Large intestine (tissue), 3 donors: ENCODE measurements around the gene MARCHF6. TPM values are rescaled to one million over a fixed set of nuclear protein-coding genes. Genes with fewer than 3 reads are reported as not detected.
"Not testable (repeated sequence)": the region's sequence is repeated elsewhere in the genome, so short reads cannot be mapped to it uniquely, and the experiment has no call there.

Source experiments
- DNase-seq, 2 donors: peaks; one replicate each; pipeline versions ENCODE4 v3.0.0 to v3.0.0-alpha.2; 2013
- H3K27ac ChIP-seq: one replicate; pipeline ENCODE4 v1.5.1; 2013; ENCODE audit warnings: low read length
- H3K27me3 ChIP-seq: 2 replicates; pipeline ENCODE4 v1.6.1; 2013; ENCODE audit warnings: low read length; ENCODE audit not compliant: control insufficient read depth, insufficient read depth
- H3K36me3 ChIP-seq: 2 replicates; pipeline ENCODE4 v1.6.1; 2013; ENCODE audit warnings: low read length; ENCODE audit not compliant: control insufficient read depth, insufficient read depth
- H3K4me1 ChIP-seq: one replicate; pipeline ENCODE4 v1.6.1; 2013; ENCODE audit warnings: low read length; ENCODE audit not compliant: control insufficient read depth, insufficient read depth
- H3K4me3 ChIP-seq: one replicate; pipeline ENCODE4 v1.5.1; 2013; ENCODE audit warnings: low read length
- H3K9me3 ChIP-seq: one replicate; pipeline ENCODE4 v1.6.1; 2013; ENCODE audit warnings: mild to moderate bottlenecking, low read depth, low read length, moderate library complexity; ENCODE audit not compliant: control insufficient read depth
- WGBS: methylation state at CpG from one replicate; pipeline ENCODE4 v1.1.5; 2013; ENCODE audit warnings: low lambda C conversion rate; ENCODE audit not compliant: insufficient coverage; 5-methylcytosine and 5-hydroxymethylcytosine counted together
- polyA plus RNA-seq: library from polyadenylated mRNA; unstranded; fragments of 120-200 nt; gene quantifications from one replicate; pipeline ENCODE4 v1.2.1, GENCODE V29; 2013

The MARCHF6 gene
- polyA plus RNA-seq, 1 donor: 117 TPM

DNA sequence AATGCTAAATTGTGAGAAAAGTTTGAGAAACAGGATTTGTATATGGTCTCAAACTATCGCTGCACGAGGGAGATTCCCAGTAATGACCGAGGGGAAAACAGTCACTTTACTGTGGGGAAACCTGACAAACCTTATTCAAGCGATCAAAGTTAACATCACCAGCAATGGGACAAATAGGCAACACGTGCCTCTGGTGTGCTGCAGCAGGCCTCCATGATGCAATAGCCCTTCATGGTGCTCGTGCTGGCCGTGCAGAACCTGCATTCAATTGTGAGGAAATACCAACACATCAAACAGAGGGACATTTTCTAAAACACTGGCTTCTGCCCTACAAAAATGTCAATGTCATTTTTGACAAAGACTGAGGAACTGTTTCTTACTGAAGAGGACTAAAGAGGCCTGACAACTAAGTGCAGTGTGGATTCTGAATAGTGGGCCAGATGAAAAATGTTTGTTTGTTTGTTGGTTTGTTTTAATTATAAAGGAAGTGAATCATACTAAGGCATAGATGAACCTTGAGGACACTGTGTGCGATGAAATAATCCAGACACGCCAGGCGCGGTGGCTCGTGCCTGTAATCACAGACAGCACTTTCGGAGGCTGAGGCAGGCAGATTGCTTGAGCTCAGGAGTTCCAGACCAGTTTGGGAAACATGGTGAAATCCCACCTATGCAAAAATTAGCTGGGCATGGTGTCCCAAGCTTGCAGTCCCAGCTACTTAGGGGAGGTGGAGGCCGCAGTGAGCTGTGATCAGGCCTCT, 17.6 kb upstream of the MARCHF6 start:
- WGBS: 100% methylated on average over 1 of the region's 14 CpGs
- no peak for DNase-seq
- peaks cover 29% of the 10 kb centered on the region for H3K27me3 ChIP-seq
- peaks cover 3% of the 10 kb centered on the region for H3K4me1 ChIP-seq
- H3K4me3 ChIP-seq: no peak overlapping the region
- no peak overlapping the region for H3K27ac ChIP-seq
- no peaks in the 10 kb centered on the region for H3K36me3 ChIP-seq
- H3K9me3 ChIP-seq: peaks cover 5% of the 10 kb centered on the region

- no peak overlapping the region for H3K4me3 ChIP-seq
- peak in 1 of 2 donors; percentile 56 for DNase-seq
- H3K27ac ChIP-seq: no peak overlapping the region
- peaks cover 3% of the 10 kb centered on the region for H3K4me1 ChIP-seq
- 80% methylated on average over 1 of the region's 4 CpGs for WGBS
- H3K27me3 ChIP-seq: peaks cover 23% of the 10 kb centered on the region
- no peaks in the 10 kb centered on the region for H3K36me3 ChIP-seq
- peaks cover 5% of the 10 kb centered on the region for H3K9me3 ChIP-seq
These were observed 16.4 kb upstream of the MARCHF6 start for GRCh38 chr5:10337107-10337506.

- WGBS: 100% methylated on average over 1 of the region's 4 CpGs
- Histone ChIP-seq H3K27ac (no peak overlapping the region), H3K9me3 (peaks cover 4% of the 10 kb centered on the region), H3K4me3 (no peak overlapping the region), H3K27me3 (peaks cover 18% of the 10 kb centered on the region), H3K4me1 (peaks cover 3% of the 10 kb centered on the region), H3K36me3 (no peaks in the 10 kb centered on the region)
- DNase-seq: no peak
These were observed 15.5 kb upstream of the MARCHF6 start for GRCh38 chr5:10337986-10338385.

GRCh38 chr5:10338686-10339057, 14.8 kb upstream of the MARCHF6 start:
- H3K36me3 ChIP-seq: no peaks in the 10 kb centered on the region
- no peak for DNase-seq
- no peak overlapping the region for H3K4me3 ChIP-seq
- no peaks in the 10 kb centered on the region for H3K9me3 ChIP-seq
- no peak overlapping the region for H3K27ac ChIP-seq
- peaks cover 3% of the 10 kb centered on the region for H3K4me1 ChIP-seq
- peaks cover 12% of the 10 kb centered on the region for H3K27me3 ChIP-seq
- no CpG with 5 or more reads among the region's 2 CpGs for WGBS

- Histone ChIP-seq H3K9me3 (no peaks in the 10 kb centered on the region), H3K27ac (no peak overlapping the region), H3K4me3 (no peak overlapping the region), H3K27me3 (peaks cover 8% of the 10 kb centered on the region), H3K4me1 (no peaks in the 10 kb centered on the region), H3K36me3 (no peaks in the 10 kb centered on the region)
- 63% methylated on average over 3 of the region's 19 CpGs for WGBS
- DNase-seq: peak in 1 of 2 donors; percentile 27
These were observed 14.3 kb upstream of the MARCHF6 start for GRCh38 chr5:10339058-10339811.

DNA sequence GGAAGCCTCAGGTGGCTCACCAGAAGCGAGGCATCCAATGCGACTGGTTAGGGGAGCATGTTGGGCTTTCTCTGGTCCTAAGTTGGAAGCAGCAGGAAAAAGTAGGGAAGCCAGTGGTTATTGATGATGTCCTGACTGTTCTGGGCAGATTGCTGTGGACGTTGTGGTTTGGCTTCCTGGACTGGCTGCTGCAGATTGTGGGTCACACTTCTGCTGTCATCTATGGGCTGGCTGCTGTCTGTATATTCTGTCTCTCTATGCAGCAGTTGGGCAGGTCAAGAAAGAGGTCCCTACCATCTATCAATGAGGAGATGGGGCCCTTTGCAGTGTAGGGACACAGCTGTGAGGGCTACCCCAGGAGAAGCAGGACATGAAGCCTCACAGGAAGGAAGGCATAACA, 13.5 kb upstream of the MARCHF6 start:
- DNase-seq: no peak
- Histone ChIP-seq H3K27ac (no peak overlapping the region), H3K4me1 (no peaks in the 10 kb centered on the region), H3K9me3 (no peaks in the 10 kb centered on the region), H3K4me3 (no peak overlapping the region), H3K36me3 (no peaks in the 10 kb centered on the region), H3K27me3 (peaks cover under 1% of the 10 kb centered on the region)
- WGBS: no CpG with 5 or more reads among the region's 3 CpGs

GRCh38 chr5:10343486-10343885, 10.0 kb upstream of the MARCHF6 start:
- Histone ChIP-seq H3K4me1 (no peaks in the 10 kb centered on the region), H3K9me3 (no peaks in the 10 kb centered on the region), H3K27me3 (no peaks in the 10 kb centered on the region), H3K36me3 (no peaks in the 10 kb centered on the region), H3K27ac (no peak overlapping the region), H3K4me3 (no peak overlapping the region)
- no peak for DNase-seq
- WGBS: no CpG with 5 or more reads among the region's 4 CpGs

DNA sequence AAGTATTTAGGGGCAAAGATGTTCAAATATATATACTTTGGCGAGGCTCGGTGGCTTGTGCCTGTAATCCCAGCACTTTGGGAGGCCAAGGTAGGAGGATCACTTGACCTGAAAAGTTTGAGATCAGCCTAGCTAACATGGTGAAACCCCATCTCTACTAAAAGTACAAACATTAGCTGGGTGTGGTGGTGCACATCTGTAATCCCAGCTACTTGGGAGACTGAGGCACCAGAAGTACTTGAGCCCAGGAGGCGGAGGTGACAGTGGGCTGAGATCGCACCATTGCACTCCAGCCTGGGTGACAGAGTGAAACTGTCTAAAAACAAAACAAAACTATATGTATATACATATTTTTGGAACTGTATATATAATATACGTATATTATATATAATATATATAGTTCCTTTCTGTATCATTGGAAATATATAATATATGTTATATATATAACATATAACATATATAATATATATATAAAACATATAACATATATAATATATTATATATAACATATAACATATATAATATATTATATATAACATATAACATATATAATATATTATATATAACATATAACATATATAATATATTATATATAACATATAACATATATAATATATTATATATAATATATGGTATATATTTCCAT, 8.9 kb upstream of the MARCHF6 start:
- H3K27me3 ChIP-seq, H3K9me3 ChIP-seq, H3K36me3 ChIP-seq, H3K4me1 ChIP-seq, DNase-seq, H3K4me3 ChIP-seq, H3K27ac ChIP-seq: not testable (repeated sequence)
- 100% methylated on average over 2 of the region's 5 CpGs for WGBS

GRCh38 chr5:10348258-10348657, 5.2 kb upstream of the MARCHF6 start:
- peaks cover 6% of the 10 kb centered on the region for H3K4me1 ChIP-seq
- no CpG with 5 or more reads among the region's 2 CpGs for WGBS
- H3K27ac ChIP-seq: no peak overlapping the region
- no peaks in the 10 kb centered on the region for H3K27me3 ChIP-seq
- DNase-seq: no peak
- H3K36me3 ChIP-seq: no peaks in the 10 kb centered on the region
- H3K4me3 ChIP-seq: no peak overlapping the region
- H3K9me3 ChIP-seq: no peaks in the 10 kb centered on the region

- Histone ChIP-seq H3K27ac (no peak overlapping the region), H3K36me3 (no peaks in the 10 kb centered on the region), H3K9me3 (no peaks in the 10 kb centered on the region), H3K4me3 (no peak overlapping the region), H3K27me3 (no peaks in the 10 kb centered on the region), H3K4me1 (peaks cover 6% of the 10 kb centered on the region)
- WGBS: no CpG with 5 or more reads among the region's 6 CpGs
- no peak for DNase-seq
These were observed 2.1 kb upstream of the MARCHF6 start for GRCh38 chr5:10351199-10351905.
